ENCODE measurements around the gene BNIP3. TPM values are rescaled to one million over a fixed set of nuclear protein-coding genes. Genes with fewer than 3 reads are reported as not detected.
"Not testable (repeated sequence)": the region's sequence is repeated elsewhere in the genome, so short reads cannot be mapped to it uniquely, and the experiment has no call there.

The BNIP3 gene
- total RNA-seq, 8 experiments from 2014 or later: 21.6 to 190 (median 61.0) TPM

GRCh38 chr10:131926743-131927595 is 54.8 kb downstream of the BNIP3 start:
- H3K4me3 ChIP-seq: no peak overlapping the region
- H3K4me1 ChIP-seq (replicated peaks in 1 of 2): peaks cover 20% of the 10 kb centered on the region in 2 donors
- ATAC-seq (replicated peaks in 6 of 8): no peak
- no peak overlapping the region for H3K27ac ChIP-seq
- in situ Hi-C loops (cut with MboI; ENCODE audit: low pct_unique_long_range_greater_than_20kb in 2 of 9, low sequenced_read_pairs in 9 of 9, unreplicated experiment in 9 of 9): no loop called here
- WGBS, 10 experiments: 92 to 100% (median 95%) methylated on average over 1 to 16 of the region's 28 CpGs; no CpG with 5 or more reads in 3 of the 10 experiments

- in situ Hi-C loops (cut with MboI; ENCODE audit: low pct_unique_long_range_greater_than_20kb in 2 of 9, low sequenced_read_pairs in 9 of 9, unreplicated experiment in 9 of 9): no loop called here
- no peak overlapping the region for H3K27ac ChIP-seq
- no peak for ATAC-seq (replicated peaks in 6 of 8)
- no peak overlapping the region for H3K4me3 ChIP-seq
- WGBS, 10 experiments: 93 to 100% (median 98%) methylated on average over 2 to 10 of the region's 10 CpGs; no CpG with 5 or more reads in 1 of the 10 experiments
- peaks cover 25 to 27% of the 10 kb centered on the region in 2 donors for H3K4me1 ChIP-seq (replicated peaks in 1 of 2)
Observed at GRCh38 chr10:131926253-131926652, 55.5 kb downstream of the BNIP3 start.

GRCh38 chr10:131925716-131926115 is 56.0 kb downstream of the BNIP3 start:
- 14 to 100% (median 80%) methylated on average over 1 to 8 of the region's 9 CpGs; no CpG with 5 or more reads in 5 of the 10 experiments for WGBS, 10 experiments
- Histone ChIP-seq H3K4me3 (no peak overlapping the region), H3K27ac (no peak overlapping the region), H3K4me1 (replicated peaks in 1 of 2) (peaks cover 25 to 30% of the 10 kb centered on the region in 2 donors)
- in situ Hi-C loops (cut with MboI; ENCODE audit: low pct_unique_long_range_greater_than_20kb in 2 of 9, low sequenced_read_pairs in 9 of 9, unreplicated experiment in 9 of 9): no loop called here
- ATAC-seq (replicated peaks in 6 of 8): peak in 2 of 8 experiments; percentile 62 to 93

- Histone ChIP-seq H3K4me3 (no peak overlapping the region), H3K4me1 (replicated peaks in 1 of 2) (peaks cover 25 to 27% of the 10 kb centered on the region in 2 donors), H3K27ac (no peak overlapping the region)
- in situ Hi-C loops (cut with MboI; ENCODE audit: low pct_unique_long_range_greater_than_20kb in 2 of 9, low sequenced_read_pairs in 9 of 9, unreplicated experiment in 9 of 9): no loop called here
- ATAC-seq (replicated peaks in 6 of 8): no peak
Observed at GRCh38 chr10:131925011-131925649, 56.6 kb downstream of the BNIP3 start.

GRCh38 chr10:131923038-131923756 is 58.5 kb downstream of the BNIP3 start:
- H3K4me1 ChIP-seq (replicated peaks in 1 of 2): peaks cover 13 to 19% of the 10 kb centered on the region in 2 donors
- no peak overlapping the region for H3K4me3 ChIP-seq
- ATAC-seq (replicated peaks in 6 of 8): peak in 5 of 8 experiments; percentile 19 to 91 (median 88)
- 34 to 100% (median 83%) methylated on average over 2 to 11 of the region's 11 CpGs for WGBS, 10 experiments
- H3K27ac ChIP-seq: peak overlapping the region in 1 of 2 donors; percentile 48
- in situ Hi-C loops (cut with MboI; ENCODE audit: low pct_unique_long_range_greater_than_20kb in 2 of 9, low sequenced_read_pairs in 9 of 9, unreplicated experiment in 9 of 9): no loop called here

GRCh38 chr10:131921184-131921583 is 60.5 kb downstream of the BNIP3 start:
- Histone ChIP-seq H3K4me3 (no peak overlapping the region), H3K27ac (peak overlapping the region; percentile 8 to 11), H3K4me1 (replicated peaks in 1 of 2) (peaks cover 13 to 19% of the 10 kb centered on the region in 2 donors)
- 23 to 95% methylated on average over 3 to 4 of the region's 8 CpGs; no CpG with 5 or more reads in 8 of the 10 experiments for WGBS, 10 experiments
- peak in 5 of 8 experiments; percentile 62 to 81 (median 75) for ATAC-seq (replicated peaks in 6 of 8)
- in situ Hi-C loops (cut with MboI; ENCODE audit: low pct_unique_long_range_greater_than_20kb in 2 of 9, low sequenced_read_pairs in 9 of 9, unreplicated experiment in 9 of 9): no loop called here

- in situ Hi-C loops (cut with MboI; ENCODE audit: low pct_unique_long_range_greater_than_20kb in 2 of 9, low sequenced_read_pairs in 9 of 9, unreplicated experiment in 9 of 9): no loop called here
- WGBS, 10 experiments: 71 to 100% (median 98%) methylated on average over 1 to 5 of the region's 5 CpGs; no CpG with 5 or more reads in 6 of the 10 experiments
- H3K4me3 ChIP-seq: no peak overlapping the region
Observed at GRCh38 chr10:131920693-131921092, 61.0 kb downstream of the BNIP3 start.

GRCh38 chr10:131920151-131920550 is 61.6 kb downstream of the BNIP3 start:
- 82 to 100% (median 100%) methylated on average over 1 to 6 of the region's 11 CpGs; no CpG with 5 or more reads in 5 of the 10 experiments for WGBS, 10 experiments
- H3K27ac ChIP-seq: no peak overlapping the region
- peaks cover 13 to 19% of the 10 kb centered on the region in 2 donors for H3K4me1 ChIP-seq (replicated peaks in 1 of 2)
- in situ Hi-C loops (cut with MboI; ENCODE audit: low pct_unique_long_range_greater_than_20kb in 2 of 9, low sequenced_read_pairs in 9 of 9, unreplicated experiment in 9 of 9): no loop called here
- no peak for ATAC-seq (replicated peaks in 6 of 8)
- no peak overlapping the region for H3K4me3 ChIP-seq

More at GRCh38 chr10:131920693-131921092, 61.0 kb downstream of the BNIP3 start:
- Histone ChIP-seq H3K4me1 (replicated peaks in 1 of 2) (peaks cover 13 to 19% of the 10 kb centered on the region in 2 donors), H3K27ac (no peak overlapping the region)
- ATAC-seq (replicated peaks in 6 of 8): no peak

GRCh38 chr10:131919461-131919860 is 62.3 kb downstream of the BNIP3 start:
- in situ Hi-C loops (cut with MboI; ENCODE audit: low pct_unique_long_range_greater_than_20kb in 2 of 9, low sequenced_read_pairs in 9 of 9, unreplicated experiment in 9 of 9); ATAC-seq (replicated peaks in 6 of 8); H3K27ac ChIP-seq; H3K4me3 ChIP-seq: not testable (repeated sequence)
- peaks cover 13 to 19% of the 10 kb centered on the region in 2 donors for H3K4me1 ChIP-seq (replicated peaks in 1 of 2)
- 100% methylated on average over 2 of the region's 14 CpGs; no CpG with 5 or more reads in 9 of the 10 experiments for WGBS, 10 experiments

Other genes with a start within 250 kb of the BNIP3 start
- gene PPP2R2D, start 80.9 kb downstream of the BNIP3 start, total RNA-seq: 10 to 100 TPM; 21.9 to 32.4 (median 30.7) TPM
- 1 to 10 TPM in 5 of 8 experiments, under 1 TPM in 3; 0.38 to 1.7 (median 1.4) TPM for gene JAKMIP3, start 84.0 kb upstream of the BNIP3 start, total RNA-seq
- 100 to 1,000 TPM in 1 of 8 experiments, 10 to 100 TPM in 6, under 1 TPM in 1; 0.56 to 181 (median 50.9) TPM for gene DPYSL4, start 205.0 kb upstream of the BNIP3 start, total RNA-seq

All from motor neuron (in vitro differentiated cells).